Right lobe of liver (tissue), 4 donors: ENCODE measurements around the gene FLII.

Experiments used
- POLR2A ChIP-seq: fragments of 450-650 bp; IDR thresholded peaks from one replicate; pipeline ENCODE4 v1.6.1; 2017; ENCODE audit warnings: antibody characterized with exemption, mild to moderate bottlenecking
- TF ChIP-seq, protein P1 (sequence below), 4 donors: fragments of 200-600 bp in 3 of 4; fragments of 450-650 bp in 1 of 4; IDR thresholded peaks; one replicate each; pipeline versions ENCODE4 v1.5.1 to v1.8.0; 2016 to 2022; ENCODE audit warnings: antibody characterized with exemption in 4 of 4, mild to moderate bottlenecking in 2 of 4
- donor health status: DM: no; HTN: no; CAD: no.
- donor health status: DM: no; HTN: no; CAD: no.
- donor health status: DM: no; HTN: yes; CAD: no.

GRCh38 chr17:18261146-18261515 is 2.6 kb upstream of the FLII start:
- TF ChIP-seq, protein P1, sequence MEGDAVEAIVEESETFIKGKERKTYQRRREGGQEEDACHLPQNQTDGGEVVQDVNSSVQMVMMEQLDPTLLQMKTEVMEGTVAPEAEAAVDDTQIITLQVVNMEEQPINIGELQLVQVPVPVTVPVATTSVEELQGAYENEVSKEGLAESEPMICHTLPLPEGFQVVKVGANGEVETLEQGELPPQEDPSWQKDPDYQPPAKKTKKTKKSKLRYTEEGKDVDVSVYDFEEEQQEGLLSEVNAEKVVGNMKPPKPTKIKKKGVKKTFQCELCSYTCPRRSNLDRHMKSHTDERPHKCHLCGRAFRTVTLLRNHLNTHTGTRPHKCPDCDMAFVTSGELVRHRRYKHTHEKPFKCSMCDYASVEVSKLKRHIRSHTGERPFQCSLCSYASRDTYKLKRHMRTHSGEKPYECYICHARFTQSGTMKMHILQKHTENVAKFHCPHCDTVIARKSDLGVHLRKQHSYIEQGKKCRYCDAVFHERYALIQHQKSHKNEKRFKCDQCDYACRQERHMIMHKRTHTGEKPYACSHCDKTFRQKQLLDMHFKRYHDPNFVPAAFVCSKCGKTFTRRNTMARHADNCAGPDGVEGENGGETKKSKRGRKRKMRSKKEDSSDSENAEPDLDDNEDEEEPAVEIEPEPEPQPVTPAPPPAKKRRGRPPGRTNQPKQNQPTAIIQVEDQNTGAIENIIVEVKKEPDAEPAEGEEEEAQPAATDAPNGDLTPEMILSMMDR (IDR thresholded peaks at IDR 0.05), result no peak
- TF ChIP-seq POLR2A, result no peak
